ENCODE results near the gene SH3GL3.

GRCh38 chr15:83613714-83614113 lies 166.6 kb downstream of the SH3GL3 start:
- no peak for TF ChIP-seq CTCF (IDR thresholded peaks at IDR 0.05)
- TF ChIP-seq POLR2A (IDR thresholded peaks at IDR 0.05), result no peak
